ENCODE measurements around the gene MFGE8. TPM values are rescaled to one million over a fixed set of nuclear protein-coding genes. Genes with fewer than 3 reads are reported as not detected.
"Not testable (repeated sequence)": the region's sequence is repeated elsewhere in the genome, so short reads cannot be mapped to it uniquely, and the experiment has no call there.

Gene MFGE8
- total RNA-seq, 2 donors from 2014 or later: 21.7 to 27.7 TPM

GRCh38 chr15:88932271-88932874, 19.2 kb upstream of the MFGE8 start:
- H3K9me3 Mint-ChIP-seq: no peaks in the 10 kb centered on the region

GRCh38 chr15:88930579-88930978, 17.4 kb upstream of the MFGE8 start:
- H3K4me1 Mint-ChIP-seq (ENCODE audit: low read depth): no peaks in the 10 kb centered on the region
- H3K36me3 Mint-ChIP-seq (ENCODE audit: insufficient read depth in 2 of 2): peaks cover 0 to 2% of the 10 kb centered on the region in 2 donors
- H3K27ac Mint-ChIP-seq: no peak overlapping the region
- DNase-seq (no peak), ATAC-seq (replicated peaks in 1 of 2) (no peak)
- peaks cover 25% of the 10 kb centered on the region for H3K27me3 Mint-ChIP-seq (ENCODE audit: low read depth)
- no peak overlapping the region for H3K4me3 Mint-ChIP-seq
- H3K9me3 Mint-ChIP-seq: no peaks in the 10 kb centered on the region

More at GRCh38 chr15:88932271-88932874, 19.2 kb upstream of the MFGE8 start:
- no peak for ATAC-seq (replicated peaks in 1 of 2)
- H3K4me1 Mint-ChIP-seq (ENCODE audit: low read depth): no peaks in the 10 kb centered on the region
- DNase-seq: no peak
- peaks cover 0 to 2% of the 10 kb centered on the region in 2 donors for H3K36me3 Mint-ChIP-seq (ENCODE audit: insufficient read depth in 2 of 2)
- no peak overlapping the region for H3K4me3 Mint-ChIP-seq
- H3K27ac Mint-ChIP-seq: no peak overlapping the region
- peaks cover 27% of the 10 kb centered on the region for H3K27me3 Mint-ChIP-seq (ENCODE audit: low read depth)

GRCh38 chr15:88929358-88930098, 16.3 kb upstream of the MFGE8 start:
- ATAC-seq (replicated peaks in 1 of 2); H3K36me3 Mint-ChIP-seq (ENCODE audit: insufficient read depth in 2 of 2); DNase-seq; H3K4me3 Mint-ChIP-seq; H3K4me1 Mint-ChIP-seq (ENCODE audit: low read depth); H3K27ac Mint-ChIP-seq; H3K9me3 Mint-ChIP-seq: not testable (repeated sequence)
- peaks cover 16% of the 10 kb centered on the region for H3K27me3 Mint-ChIP-seq (ENCODE audit: low read depth)

- H3K4me3 Mint-ChIP-seq; H3K36me3 Mint-ChIP-seq (ENCODE audit: insufficient read depth in 2 of 2); H3K27ac Mint-ChIP-seq; H3K9me3 Mint-ChIP-seq; H3K4me1 Mint-ChIP-seq (ENCODE audit: low read depth); DNase-seq; ATAC-seq (replicated peaks in 1 of 2): not testable (repeated sequence)
- H3K27me3 Mint-ChIP-seq (ENCODE audit: low read depth): peaks cover 16% of the 10 kb centered on the region
Observed at GRCh38 chr15:88928192-88928591, 15.0 kb upstream of the MFGE8 start.

- not testable (repeated sequence) for H3K9me3 Mint-ChIP-seq; H3K36me3 Mint-ChIP-seq (ENCODE audit: insufficient read depth in 2 of 2); DNase-seq; H3K27ac Mint-ChIP-seq; ATAC-seq (replicated peaks in 1 of 2); H3K4me3 Mint-ChIP-seq; H3K27me3 Mint-ChIP-seq (ENCODE audit: low read depth)
- H3K4me1 Mint-ChIP-seq (ENCODE audit: low read depth): peaks cover 11% of the 10 kb centered on the region
Observed at GRCh38 chr15:88925648-88926047, 12.5 kb upstream of the MFGE8 start.

- H3K4me1 Mint-ChIP-seq (ENCODE audit: low read depth): peaks cover 44% of the 10 kb centered on the region
- not testable (repeated sequence) for H3K27ac Mint-ChIP-seq; H3K27me3 Mint-ChIP-seq (ENCODE audit: low read depth); H3K9me3 Mint-ChIP-seq; H3K36me3 Mint-ChIP-seq (ENCODE audit: insufficient read depth in 2 of 2)
- peak overlapping the region; percentile 43 to 48 for H3K4me3 Mint-ChIP-seq
- ATAC-seq (replicated peaks in 1 of 2) (peak; percentile 82 to 85), DNase-seq (peak; percentile 62 to 67)
Observed at GRCh38 chr15:88920892-88921435, 7.8 kb upstream of the MFGE8 start.

DNA sequence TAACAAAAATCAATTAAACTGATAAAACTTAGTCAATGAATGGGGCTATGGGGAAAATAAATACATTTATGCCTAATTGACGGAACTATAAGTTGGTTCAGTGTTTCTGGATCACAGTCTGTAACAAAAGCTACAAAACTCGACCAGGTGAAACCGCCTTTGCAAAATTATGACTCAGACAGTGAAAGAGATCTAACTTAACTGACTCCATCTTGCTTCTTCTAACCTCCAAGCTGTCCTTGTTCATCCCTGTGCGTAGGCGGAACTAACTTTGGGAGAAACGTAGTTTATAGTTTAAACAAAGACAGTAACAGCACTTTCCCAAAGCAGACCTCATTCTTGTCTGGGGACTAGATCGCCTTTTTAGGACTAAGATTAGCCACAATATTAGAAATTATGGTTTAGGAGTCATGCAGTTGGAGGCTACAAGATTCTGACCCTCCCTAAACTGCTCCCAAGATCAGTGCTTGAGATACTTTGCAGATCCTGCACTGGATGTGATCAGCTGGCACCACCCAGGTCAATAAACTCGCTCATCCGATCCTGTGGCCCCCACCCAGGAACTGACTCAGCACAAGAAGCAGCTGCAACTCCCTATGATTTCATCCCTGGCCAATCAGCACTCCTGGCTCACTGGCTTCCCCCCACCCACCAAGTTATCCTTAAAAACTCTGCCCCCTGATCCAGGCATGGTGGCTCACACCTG, 7.2 kb upstream of the MFGE8 start:
- Mint-ChIP-seq H3K36me3 (ENCODE audit: insufficient read depth in 2 of 2) (no peaks in the 10 kb centered on the region), H3K27ac (no peak overlapping the region), H3K27me3 (ENCODE audit: low read depth) (no peaks in the 10 kb centered on the region), H3K4me1 (ENCODE audit: low read depth) (peaks cover 44% of the 10 kb centered on the region), H3K9me3 (no peaks in the 10 kb centered on the region), H3K4me3 (peak overlapping the region; percentile 43 to 48)
- no peak for DNase-seq
- no peak for ATAC-seq (replicated peaks in 1 of 2)

GRCh38 chr15:88918738-88919137, 5.6 kb upstream of the MFGE8 start:
- H3K4me1 Mint-ChIP-seq (ENCODE audit: low read depth): peaks cover 44% of the 10 kb centered on the region
- no peaks in the 10 kb centered on the region for H3K27me3 Mint-ChIP-seq (ENCODE audit: low read depth)
- no peaks in the 10 kb centered on the region for H3K36me3 Mint-ChIP-seq (ENCODE audit: insufficient read depth in 2 of 2)
- peak overlapping the region; percentile 54 to 60 for H3K4me3 Mint-ChIP-seq
- H3K27ac Mint-ChIP-seq: no peak overlapping the region
- peak; percentile 87 to 90 for ATAC-seq (replicated peaks in 1 of 2)
- DNase-seq: peak; percentile 71 to 73
- H3K9me3 Mint-ChIP-seq: no peaks in the 10 kb centered on the region

DNA sequence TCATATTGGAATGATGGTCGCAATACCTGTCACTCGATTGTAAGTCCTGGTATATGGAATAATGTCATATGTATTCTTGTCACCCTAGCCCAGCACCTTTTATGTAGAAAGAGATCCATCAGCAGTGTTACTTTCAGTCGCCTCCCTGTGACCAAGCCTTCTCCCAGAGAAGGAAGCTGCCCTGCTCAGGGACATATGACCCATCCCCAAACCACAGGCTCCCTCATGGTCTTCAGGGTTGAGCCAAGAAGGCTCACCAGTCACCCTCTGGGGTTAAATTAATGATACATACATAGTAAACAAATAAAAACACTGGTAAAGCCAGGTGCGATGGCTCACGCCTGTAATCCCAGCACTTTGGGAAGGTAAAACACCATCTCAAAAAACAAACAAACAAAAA, 4.6 kb upstream of the MFGE8 start:
- no peaks in the 10 kb centered on the region for H3K36me3 Mint-ChIP-seq (ENCODE audit: insufficient read depth in 2 of 2)
- DNase-seq (no peak), ATAC-seq (replicated peaks in 1 of 2) (no peak)
- no peak overlapping the region for H3K27ac Mint-ChIP-seq
- H3K4me1 Mint-ChIP-seq (ENCODE audit: low read depth): peaks cover 49% of the 10 kb centered on the region
- no peaks in the 10 kb centered on the region for H3K9me3 Mint-ChIP-seq
- no peak overlapping the region for H3K4me3 Mint-ChIP-seq
- H3K27me3 Mint-ChIP-seq (ENCODE audit: low read depth): no peaks in the 10 kb centered on the region

DNA sequence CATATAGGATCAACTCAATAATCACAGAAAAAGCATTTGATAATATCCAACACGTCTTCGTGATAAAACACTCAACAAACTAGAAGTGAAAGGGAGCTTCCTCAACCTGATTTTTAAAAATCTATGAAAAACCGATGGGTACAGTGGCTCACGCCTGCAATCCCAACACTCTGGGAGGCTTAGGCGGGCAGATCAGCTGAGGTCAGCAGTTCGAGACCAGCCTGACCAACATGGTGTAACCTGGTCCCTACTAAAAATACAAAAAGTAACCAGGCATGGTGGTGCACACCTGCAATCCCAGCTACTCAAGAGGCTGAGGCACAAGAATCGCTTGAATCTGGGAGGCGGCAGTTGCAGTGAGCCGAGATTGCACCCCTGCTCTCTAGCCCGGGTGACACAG, 2.2 kb upstream of the MFGE8 start:
- Mint-ChIP-seq H3K9me3 (no peaks in the 10 kb centered on the region), H3K27ac (no peak overlapping the region), H3K4me3 (no peak overlapping the region), H3K27me3 (ENCODE audit: low read depth) (no peaks in the 10 kb centered on the region), H3K4me1 (ENCODE audit: low read depth) (peaks cover 50% of the 10 kb centered on the region), H3K36me3 (ENCODE audit: insufficient read depth in 2 of 2) (no peaks in the 10 kb centered on the region)
- ATAC-seq (replicated peaks in 1 of 2) (no peak), DNase-seq (no peak)

- Mint-ChIP-seq H3K27me3 (ENCODE audit: low read depth) (no peaks in the 10 kb centered on the region), H3K9me3 (no peaks in the 10 kb centered on the region), H3K27ac (peak overlapping the region; percentile 98), H3K36me3 (ENCODE audit: insufficient read depth in 2 of 2) (no peaks in the 10 kb centered on the region), H3K4me1 (ENCODE audit: low read depth) (peaks cover 42% of the 10 kb centered on the region), H3K4me3 (peak overlapping the region; percentile 90 to 100)
- ATAC-seq (replicated peaks in 1 of 2) (no peak), DNase-seq (no peak)
Observed at GRCh38 chr15:88913850-88914169, 631 bp upstream of the MFGE8 start.

GRCh38 chr15:88912500-88912921, 668 bp downstream of the MFGE8 start:
- Mint-ChIP-seq H3K4me1 (ENCODE audit: low read depth) (peaks cover 29% of the 10 kb centered on the region), H3K27me3 (ENCODE audit: low read depth) (no peaks in the 10 kb centered on the region), H3K36me3 (ENCODE audit: insufficient read depth in 2 of 2) (no peaks in the 10 kb centered on the region), H3K9me3 (no peaks in the 10 kb centered on the region), H3K4me3 (peak overlapping the region; percentile 90 to 100), H3K27ac (no peak overlapping the region)
- DNase-seq (no peak), ATAC-seq (replicated peaks in 1 of 2) (no peak)

DNA sequence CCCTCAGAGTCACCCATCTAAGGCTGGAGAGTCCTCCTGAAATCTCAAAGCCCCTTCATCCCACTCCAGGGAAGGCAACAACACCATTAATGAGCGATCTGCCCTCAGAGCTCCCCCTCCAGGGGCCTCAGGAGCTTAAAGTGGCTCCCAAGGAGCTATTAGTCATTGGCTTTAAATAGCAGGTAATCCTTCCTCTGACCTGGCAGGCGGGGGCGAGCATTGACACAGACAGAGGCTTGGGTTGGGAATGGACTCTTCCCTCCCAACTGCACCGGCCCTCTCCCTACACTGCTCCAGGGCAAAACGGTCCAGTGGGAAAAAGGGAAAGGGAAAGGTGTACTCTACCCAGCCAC, 1.4 kb downstream of the MFGE8 start:
- ATAC-seq (replicated peaks in 1 of 2) (no peak), DNase-seq (no peak)
- Mint-ChIP-seq H3K36me3 (ENCODE audit: insufficient read depth in 2 of 2) (no peaks in the 10 kb centered on the region), H3K4me1 (ENCODE audit: low read depth) (peaks cover 27% of the 10 kb centered on the region), H3K27ac (no peak overlapping the region), H3K4me3 (peak overlapping the region; percentile 90 to 100), H3K27me3 (ENCODE audit: low read depth) (no peaks in the 10 kb centered on the region), H3K9me3 (no peaks in the 10 kb centered on the region)

Measured in activated T-cell treated with anti-CD3 and anti-CD28 coated beads, Interleukin-2, amount 50 U/mL, for 72 hours (primary cell).